SW480 (cell line): ENCODE measurements around the gene PGAP3.

Experiments used
- DNase-seq: peaks from one replicate; pipeline ENCODE4 v3.0.0-alpha.2; 2016; ENCODE audit warnings: low spot score

The PGAP3 gene

DNA sequence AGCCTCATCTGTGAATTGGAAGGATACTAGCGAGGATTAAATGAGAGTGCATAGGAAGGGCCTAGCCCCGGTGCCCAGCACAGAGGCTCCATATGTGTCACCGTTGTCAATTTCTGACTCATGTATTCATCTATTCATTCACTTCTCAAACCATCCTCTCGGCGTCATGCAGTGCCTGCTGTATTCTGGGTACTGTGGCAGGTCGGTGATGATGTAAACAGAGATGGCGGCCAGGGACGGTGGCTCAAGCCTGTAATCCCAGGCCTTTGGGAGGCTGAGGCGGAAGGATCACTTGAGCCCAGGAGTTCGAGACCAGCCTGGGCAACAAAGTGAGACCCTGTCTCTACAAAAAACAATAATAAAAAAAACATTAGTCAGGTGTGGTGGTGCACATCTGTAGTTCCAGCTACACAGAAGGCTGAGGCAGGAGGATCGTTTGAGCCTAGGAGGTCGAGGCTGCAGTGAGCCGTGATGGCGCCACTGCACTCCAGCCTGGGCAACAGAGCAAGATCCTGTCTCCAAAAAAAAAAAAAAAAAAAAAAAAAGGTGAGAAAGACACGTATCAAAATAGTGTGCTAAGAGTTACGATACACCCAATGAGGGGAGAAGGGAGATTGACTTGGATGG is 65.4 kb downstream of the PGAP3 start:
- no peak for DNase-seq

DNA sequence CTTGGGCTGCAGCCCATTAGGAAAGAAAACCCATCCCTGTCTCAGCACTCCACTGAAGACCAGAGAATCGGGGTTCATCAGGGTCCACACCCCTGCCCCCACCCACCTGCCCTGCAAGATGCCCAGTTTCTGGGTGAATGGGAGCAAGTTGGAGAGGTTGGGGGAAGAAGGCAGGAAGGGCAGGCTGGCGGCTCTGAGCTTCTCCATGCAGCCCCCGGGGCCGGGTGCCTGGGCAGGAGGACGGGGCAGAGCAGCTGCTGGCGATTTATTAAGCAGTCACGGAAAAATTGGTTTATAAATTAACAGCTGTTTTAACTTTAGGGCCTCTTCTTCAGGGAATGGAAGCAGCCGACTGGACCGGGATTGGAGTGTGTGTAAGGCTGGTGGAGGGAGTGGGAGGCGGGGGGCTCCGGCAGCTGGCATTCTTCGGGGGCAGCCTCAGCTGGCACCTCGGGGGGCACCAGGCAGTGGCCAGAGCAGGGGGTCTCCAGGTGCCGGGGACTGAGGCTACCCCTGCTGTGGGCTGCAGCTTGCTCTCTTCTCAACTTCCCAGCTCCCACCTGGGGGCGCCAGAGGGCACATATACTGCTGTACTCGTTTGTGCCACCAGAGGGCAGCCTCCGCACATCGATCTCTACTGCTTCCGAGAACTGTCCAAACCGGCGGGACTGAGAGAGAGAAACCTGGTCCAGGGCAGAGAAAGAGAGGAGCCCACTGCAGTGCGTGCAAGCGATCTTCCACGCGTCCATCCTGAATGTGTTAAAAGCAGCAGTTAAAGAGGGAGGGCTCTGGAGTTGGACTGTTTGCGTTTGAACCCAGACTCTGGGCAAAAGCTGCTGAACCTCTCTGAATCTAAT is 66.1 kb downstream of the PGAP3 start:
- peak; percentile 78 for DNase-seq
